ENCODE measurements around the gene SLC30A10.
"Not testable (repeated sequence)": the region's sequence is repeated elsewhere in the genome, so short reads cannot be mapped to it uniquely, and the experiment has no call there.

The SLC30A10 gene

DNA sequence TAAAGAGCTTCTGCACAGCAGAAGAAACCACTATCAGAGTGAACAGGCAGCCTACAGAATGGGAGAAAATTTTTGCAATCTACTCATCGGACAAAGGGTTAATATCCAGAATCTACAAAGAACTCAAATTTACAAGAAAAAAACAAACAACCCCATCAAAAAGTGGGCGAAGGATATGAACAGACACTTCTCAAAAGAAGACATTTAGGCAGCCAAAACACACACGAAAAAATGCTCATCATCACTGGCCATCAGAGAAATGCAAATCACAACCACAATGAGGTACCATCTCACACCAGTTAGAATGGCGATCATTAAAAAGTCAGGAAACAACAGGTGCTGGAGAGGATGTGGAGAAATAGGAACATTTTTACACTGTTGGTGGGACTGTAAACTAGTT lies 36.5 kb downstream of the SLC30A10 start:
- not testable (repeated sequence) for DNase-seq (ENCODE audit: low spot score)

DNA sequence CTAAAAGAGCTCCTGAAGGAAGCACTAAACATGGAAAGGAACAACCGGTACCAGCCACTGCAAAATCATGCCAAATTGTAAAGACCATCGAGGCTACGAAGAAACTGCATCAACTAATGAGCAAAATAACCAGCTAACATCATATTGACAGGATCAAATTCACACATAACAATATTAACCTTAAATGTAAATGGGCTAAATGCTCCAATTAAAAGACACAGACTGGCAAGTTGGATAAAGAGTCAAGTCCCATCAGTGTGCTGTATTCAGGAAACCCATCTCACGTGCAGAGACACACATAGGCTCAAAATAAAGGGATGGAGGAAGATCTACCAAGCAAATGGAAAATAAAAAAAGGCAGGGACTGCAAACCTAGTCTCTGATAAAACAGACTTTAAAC lies 39.7 kb downstream of the SLC30A10 start:
- DNase-seq (ENCODE audit: low spot score) = not testable (repeated sequence)

DNA sequence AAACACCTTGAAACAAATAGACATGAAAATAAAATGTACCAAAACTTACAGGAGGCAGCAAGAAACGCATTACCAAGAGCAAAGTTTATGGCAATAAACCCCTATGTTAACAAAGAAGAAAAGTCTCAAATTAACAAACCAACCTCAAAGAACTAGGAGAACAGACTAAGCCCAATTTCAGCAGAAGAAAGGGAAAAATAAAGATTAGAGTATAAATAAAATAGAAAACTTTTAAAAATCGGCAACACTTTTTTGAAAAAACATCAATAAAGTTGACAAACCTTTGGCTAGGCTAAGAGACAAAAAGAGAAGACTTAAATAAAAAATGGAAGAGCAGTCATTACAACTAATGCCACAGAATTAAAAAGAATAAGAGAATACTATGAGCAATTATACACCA lies 42.7 kb downstream of the SLC30A10 start:
- DNase-seq (ENCODE audit: low spot score) = no peak

DNA sequence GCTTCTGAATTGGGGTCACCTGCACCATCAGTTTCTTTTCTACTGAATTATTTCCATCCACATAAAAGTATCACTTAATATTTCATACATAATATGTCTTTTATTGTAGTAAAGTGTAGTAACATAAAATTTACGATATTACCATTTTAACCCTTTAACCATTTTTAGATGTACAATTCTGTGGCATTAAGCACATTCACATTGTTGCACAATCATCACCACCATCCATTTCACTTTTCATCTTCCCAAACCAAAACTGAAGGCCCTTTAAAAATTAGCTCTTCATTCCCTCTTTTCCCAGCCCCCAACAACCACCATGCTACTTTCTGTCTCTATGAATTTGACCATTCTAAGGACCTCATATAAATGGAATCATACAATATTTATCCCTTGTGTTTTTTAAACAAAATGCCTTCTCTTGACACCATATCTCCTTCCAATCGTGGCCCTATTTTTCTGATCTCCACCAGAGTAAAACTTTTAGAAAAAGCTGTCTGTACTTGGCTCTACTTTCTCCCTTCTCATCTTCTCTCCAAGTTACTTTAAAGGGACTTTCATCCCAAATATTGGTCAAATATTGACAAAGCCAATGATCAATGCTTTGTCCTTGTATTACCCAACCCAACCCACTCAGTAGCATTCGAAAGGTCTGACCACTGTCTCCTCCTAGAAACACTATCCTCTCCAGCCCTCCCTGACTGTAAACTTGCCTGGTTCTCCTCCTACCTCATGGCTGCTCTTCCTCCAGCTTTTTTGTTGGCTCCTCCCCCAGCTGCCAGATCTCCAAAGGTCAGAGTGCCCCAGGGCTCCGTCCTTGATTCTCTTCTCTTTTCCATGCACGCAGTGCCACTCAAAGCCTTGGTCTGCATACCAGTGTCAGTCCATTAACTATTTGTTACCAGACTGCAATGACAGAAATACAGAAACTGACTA lies 44.7 kb downstream of the SLC30A10 start:
- no peak for DNase-seq (ENCODE audit: low spot score)

DNA sequence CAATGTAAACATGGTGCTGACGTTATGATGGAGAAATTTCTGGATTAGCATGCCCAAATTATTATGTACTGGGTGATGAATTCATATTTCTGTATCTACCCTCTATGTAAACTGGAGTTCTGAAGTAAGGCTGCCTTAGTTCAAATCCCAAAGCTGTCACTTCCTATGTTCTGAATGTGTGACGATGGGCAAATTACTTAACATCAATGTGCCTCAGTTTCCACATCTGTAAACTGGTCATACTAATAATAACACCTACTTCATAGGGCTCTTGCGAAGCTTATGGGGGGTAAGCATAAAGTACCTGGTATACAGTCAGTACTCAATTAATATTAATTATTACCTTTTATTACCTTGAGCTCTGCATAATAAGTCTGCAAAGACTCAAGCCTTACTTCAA lies 45.6 kb downstream of the SLC30A10 start:
- DNase-seq (ENCODE audit: low spot score) = no peak

DNA sequence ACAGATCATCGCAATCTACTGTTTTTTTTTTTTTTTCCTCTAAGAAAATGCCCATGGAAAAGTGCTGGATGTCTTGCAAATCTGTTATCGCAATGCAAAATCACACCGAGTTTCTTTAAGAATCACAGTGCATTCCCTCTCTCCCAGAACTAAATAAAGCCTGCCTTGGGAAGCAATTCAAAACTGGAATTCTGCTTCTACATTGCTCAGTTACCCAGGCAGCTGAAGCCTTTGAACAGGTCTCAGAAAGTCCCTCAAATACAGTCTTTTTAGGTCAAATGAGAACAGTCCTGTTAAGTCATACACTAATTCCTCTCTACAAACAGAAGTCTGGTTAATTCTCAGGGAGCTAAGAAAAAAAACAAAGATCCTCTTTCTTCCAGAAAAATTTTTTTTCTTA lies 46.3 kb downstream of the SLC30A10 start:
- DNase-seq (ENCODE audit: low spot score) = peak; percentile 16

DNA sequence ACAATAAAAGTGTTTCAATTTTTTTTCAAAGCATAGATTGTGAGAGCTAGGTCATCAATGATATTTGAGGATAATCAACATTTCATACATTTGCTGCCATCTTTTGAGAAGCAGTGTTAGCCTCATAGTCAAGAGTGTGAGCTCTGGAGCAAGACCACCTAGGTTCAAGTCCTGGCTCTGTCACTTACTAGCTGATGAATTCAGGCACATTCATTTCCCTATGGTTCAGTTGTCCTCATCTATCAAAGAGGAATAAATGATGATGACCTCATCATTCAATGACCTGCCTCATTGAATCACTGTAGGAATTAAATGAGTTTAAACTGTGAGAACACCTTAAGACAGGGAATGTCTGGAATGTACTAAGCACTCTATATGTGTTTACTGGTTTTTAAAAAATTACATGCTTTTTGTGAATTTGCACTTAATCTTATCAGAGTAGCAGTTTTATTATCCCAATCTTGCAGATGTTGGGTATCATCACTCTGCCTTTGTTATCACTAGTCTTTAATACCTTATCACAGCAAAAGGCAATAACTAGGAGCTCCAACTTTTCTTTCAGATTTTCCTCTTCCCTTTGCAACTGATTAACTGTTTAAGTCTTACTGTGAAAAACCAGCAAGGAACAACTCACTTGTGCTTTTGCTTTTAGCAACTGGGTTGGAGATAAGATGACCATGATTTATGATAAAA lies 47.4 kb downstream of the SLC30A10 start:
- DNase-seq (ENCODE audit: low spot score) = no peak

DNA sequence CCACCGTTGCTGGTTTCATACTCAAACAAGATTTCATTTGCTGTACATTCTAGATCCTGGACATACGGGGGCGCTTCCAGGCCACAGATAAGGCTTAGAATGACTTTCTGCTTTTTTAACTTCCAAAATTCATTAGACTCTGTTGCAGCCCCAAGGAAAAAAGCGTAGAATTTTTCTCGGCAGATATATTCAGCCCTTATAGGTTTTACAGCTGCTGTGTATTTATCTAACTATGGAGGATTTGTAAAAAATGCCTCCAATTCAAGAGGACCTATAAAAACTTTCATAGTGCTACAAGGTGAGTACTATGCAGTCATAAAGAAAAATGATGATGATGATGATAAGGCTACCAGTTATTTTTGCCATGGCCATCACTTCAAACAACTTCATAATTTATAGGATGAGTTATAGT lies 51.6 kb downstream of the SLC30A10 start:
- no peak for DNase-seq (ENCODE audit: low spot score)

DNA sequence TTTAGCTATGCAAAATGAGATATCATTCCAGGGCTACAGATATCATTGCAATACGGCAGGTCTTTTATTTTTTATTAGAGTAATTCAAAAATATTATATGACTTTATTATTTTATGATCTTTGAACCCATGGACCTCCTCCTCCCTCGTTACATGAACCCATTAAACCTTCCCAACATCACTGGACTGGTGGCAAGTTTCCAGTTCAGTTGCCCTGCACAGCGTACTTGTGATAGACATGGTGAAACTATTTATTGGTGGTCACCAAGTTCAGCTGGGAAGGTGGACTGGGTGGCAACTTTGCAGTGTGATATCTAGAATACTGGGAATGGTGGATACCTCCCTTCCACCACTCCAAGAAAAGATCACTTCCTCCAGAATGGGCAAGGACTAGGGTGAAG lies 52.5 kb downstream of the SLC30A10 start:
- no peak for DNase-seq (ENCODE audit: low spot score)

DNA sequence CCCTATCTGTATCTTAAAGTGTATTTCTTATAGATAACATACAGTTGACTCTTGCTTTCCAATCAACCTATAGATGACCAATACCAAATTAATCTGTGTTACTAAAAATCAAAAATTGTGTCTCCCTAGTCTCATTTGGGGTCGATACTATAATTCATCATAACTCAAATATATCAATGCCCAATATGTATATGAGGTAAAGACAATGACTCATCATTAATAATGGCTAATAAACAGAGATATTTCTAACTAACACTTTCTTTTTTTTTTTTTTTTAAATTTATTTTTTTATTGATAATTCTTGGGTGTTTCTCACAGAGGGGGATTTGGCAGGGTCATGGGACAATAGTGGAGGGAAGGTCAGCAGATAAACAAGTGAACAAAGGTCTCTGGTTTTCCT lies 55.8 kb downstream of the SLC30A10 start:
- DNase-seq (ENCODE audit: low spot score) = not testable (repeated sequence)

DNA sequence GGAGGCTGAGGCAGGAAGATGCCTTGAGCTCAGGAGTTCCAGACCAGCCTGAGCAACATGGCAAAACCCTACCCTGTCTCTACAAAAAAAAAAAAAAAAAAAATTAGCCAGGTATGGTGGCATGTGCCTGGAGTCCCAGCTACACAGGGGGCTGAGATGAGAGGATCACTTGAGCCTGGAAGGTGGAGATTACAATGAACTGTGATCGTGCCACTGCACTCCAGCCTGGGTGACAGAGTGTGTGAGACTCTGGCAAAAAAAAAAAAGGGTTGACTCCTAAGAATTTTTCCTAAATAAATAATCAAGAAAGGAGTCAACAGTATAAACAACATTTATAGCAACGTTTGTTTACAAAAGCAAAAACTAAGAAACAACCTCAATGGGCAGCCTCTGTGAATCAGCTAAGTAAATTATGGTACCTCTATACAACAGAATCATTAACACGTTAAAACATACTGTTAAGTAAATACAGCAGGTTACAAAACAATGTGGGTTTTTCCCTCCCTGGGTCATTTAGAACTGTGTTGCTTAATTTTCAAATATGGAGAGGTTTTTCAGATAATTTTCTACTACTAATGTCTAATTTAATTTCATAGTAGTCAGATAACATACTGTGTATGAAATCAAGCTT lies 56.8 kb downstream of the SLC30A10 start:
- no peak for DNase-seq (ENCODE audit: low spot score)

DNA sequence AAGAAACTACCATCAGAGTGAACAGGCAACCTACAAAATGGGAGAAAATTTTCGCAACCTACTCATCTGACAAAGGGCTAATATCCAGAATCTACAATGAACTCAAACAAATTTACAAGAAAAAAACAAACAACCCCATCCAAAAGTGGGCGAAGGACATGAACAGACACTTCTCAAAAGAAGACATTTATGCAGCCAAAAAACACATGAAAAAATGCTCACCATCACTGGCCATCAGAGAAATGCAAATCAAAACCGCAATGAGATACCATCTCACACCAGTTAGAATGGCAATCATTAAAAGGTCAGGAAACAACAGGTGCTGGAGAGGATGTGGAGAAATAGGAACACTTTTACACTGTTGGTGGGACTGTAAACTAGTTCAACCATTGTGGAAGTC lies 59.7 kb downstream of the SLC30A10 start:
- DNase-seq (ENCODE audit: low spot score) = not testable (repeated sequence)

Measured in cerebellar cortex (tissue), 1 donor.